ENCODE measurements around the gene IGF2BP3. TPM values are rescaled to one million over a fixed set of nuclear protein-coding genes. Genes with fewer than 3 reads are reported as not detected.

Gene IGF2BP3
- total and polyA plus RNA-seq, 2 donors (not counting 3 experiments of a cell fraction or from before 2014, with no cell fraction given): 41.2 to 111 TPM

DNA sequence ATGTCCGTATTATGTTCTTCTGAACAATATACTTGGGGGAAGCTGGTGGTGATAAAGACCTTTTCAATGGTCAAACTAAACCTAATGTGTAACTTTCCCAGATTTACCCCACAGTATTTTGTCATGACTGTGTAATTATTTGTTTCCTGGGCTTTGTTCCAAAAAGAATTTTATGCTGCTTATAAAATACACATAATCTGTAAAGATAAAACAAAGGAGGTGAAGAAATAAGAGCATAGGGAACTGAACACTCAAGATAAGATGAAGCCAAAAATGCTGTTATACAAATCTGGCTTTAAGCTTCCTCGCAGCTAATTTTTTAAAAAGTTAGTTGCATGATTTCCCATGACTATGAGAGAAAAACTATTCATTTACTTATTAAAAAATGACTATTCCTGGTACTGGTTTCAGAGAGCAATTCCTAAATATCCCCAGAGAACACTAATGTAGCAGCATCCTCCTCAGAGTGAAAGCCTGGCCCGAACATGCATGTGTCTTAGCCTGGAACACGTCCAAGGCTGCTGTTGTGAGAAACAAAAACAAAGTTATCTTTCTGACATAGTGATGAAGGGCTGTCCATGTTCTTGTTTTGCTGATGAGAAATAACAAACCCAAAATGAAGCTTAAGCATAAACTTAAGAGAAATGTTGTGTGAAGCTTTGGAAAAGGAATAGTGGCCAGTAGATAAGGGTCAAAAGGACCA, 137.2 kb downstream of the IGF2BP3 start:
- FAIRE-seq (no peak), DNase-seq (ENCODE audit: low read depth, low spot score) (peak; percentile 82)
- H3K4me1 ChIP-seq (ENCODE audit: control insufficient read depth, extremely low read depth, insufficient read depth, low read length): peaks cover 46% of the 10 kb centered on the region
- H3K9ac ChIP-seq (replicated peaks; ENCODE audit: extremely low read depth, insufficient read depth, low read length): peak overlapping the region; percentile 66
- no peak overlapping the region for H2AFZ ChIP-seq (ENCODE audit: low read depth, low read length)
- peak overlapping the region; percentile 62 for H3K4me2 ChIP-seq (ENCODE audit: insufficient read depth, low read length)
- no peaks in the 10 kb centered on the region for H3K9me1 ChIP-seq (replicated peaks; ENCODE audit: control insufficient read depth, extremely low read depth, insufficient read depth, low read length)
- H3K27me3 ChIP-seq (ENCODE audit: control insufficient read depth in 2 of 2, insufficient read depth in 2 of 2, low read length in 2 of 2): no peaks in the 10 kb centered on the region
- intact Hi-C loops (cut with micrococcal nuclease) (no loop called here), dilution Hi-C loops (cut with MboI; ENCODE audit: extremely low pct_ligation_motif_present, low sequenced_read_pairs) (no loop called here)
- POLR2A ChIA-PET: interaction anchor here (0.6 kb wide), 1 partner anchor 191 kb away, joined by 3 read pairs; no protein-coding TSS in a partner anchor
- no peak overlapping the region for H3K4me3 ChIP-seq (replicated peaks in 1 of 3; ENCODE audit: insufficient read depth in 1 of 3, low read depth in 1 of 3, low read length in 3 of 3)
- H4K20me1 ChIP-seq (replicated peaks; ENCODE audit: control insufficient read depth, extremely low read depth, insufficient read depth, low read length): no peaks in the 10 kb centered on the region
- BruUV-seq (replicated peaks): no TSS peak
- CTCF ChIA-PET: interaction anchor here (0.9 to 3.0 kb wide), 4 partner anchors 15 to 55 kb away, joined by 5 to 11 read pairs (median 8); no protein-coding TSS in a partner anchor
- H3K9me3 ChIP-seq (replicated peaks; ENCODE audit: control insufficient read depth, insufficient read depth, low read length): no peaks in the 10 kb centered on the region
- H3K27ac ChIP-seq (ENCODE audit: insufficient read depth, low read depth, low read length): peak overlapping the region; percentile 93
- TF ChIP-seq EZH2 (IDR thresholded peaks at IDR 0.05; ENCODE audit: borderline replicate concordance, low read depth, low read length, severe bottlenecking) (no peak), GATA2 (IDR thresholded peaks at IDR 0.05; ENCODE audit: insufficient read depth, insufficient read length, low read depth, low read length) (no peak), FOS (IDR thresholded peaks at IDR 0.05; ENCODE audit: borderline replicate concordance, insufficient read depth, low read length) (no peak), POLR2A (IDR thresholded peaks at IDR 0.05; ENCODE audit: low read depth, low read length) (no peak), JUN (IDR thresholded peaks at IDR 0.05; ENCODE audit: borderline replicate concordance, insufficient read depth, insufficient read length, low read depth) (no peak), MYC (IDR thresholded peaks at IDR 0.05; ENCODE audit: low read depth, low read length) (no peak), POLR2AphosphoS5 (IDR thresholded peaks at IDR 0.05; ENCODE audit: insufficient read depth, low read depth, low read length) (no peak), CTCF (IDR thresholded peaks at IDR 0.05; ENCODE audit: extremely low read depth in 1 of 2, insufficient read depth in 1 of 2, low read depth in 1 of 2, low read length in 2 of 2) (no peak)
- TF ChIP-seq, protein P1, sequence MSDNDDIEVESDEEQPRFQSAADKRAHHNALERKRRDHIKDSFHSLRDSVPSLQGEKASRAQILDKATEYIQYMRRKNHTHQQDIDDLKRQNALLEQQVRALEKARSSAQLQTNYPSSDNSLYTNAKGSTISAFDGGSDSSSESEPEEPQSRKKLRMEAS (IDR thresholded peaks at IDR 0.05; ENCODE audit: insufficient read depth, insufficient read length): no peak
- H3K79me2 ChIP-seq (ENCODE audit: control insufficient read depth, insufficient read depth, low read length): peaks cover 58% of the 10 kb centered on the region
- peaks cover 6 to 22% of the 10 kb centered on the region in 2 experiments for H3K36me3 ChIP-seq (ENCODE audit: control insufficient read depth in 2 of 2, extremely low read depth in 1 of 2, insufficient read depth in 2 of 2, low read length in 2 of 2)

Measured in endothelial cell of umbilical vein (primary cell).